IPS-18c (cell line): ENCODE data around the gene CD276.
"Not testable (repeated sequence)": the region's sequence is repeated elsewhere in the genome, so short reads cannot be mapped to it uniquely, and the experiment has no call there.

ENCODE experiments used
- H3K4me3 ChIP-seq: 2 replicates; pipeline ENCODE4 v1.7.0; 2013; ENCODE audit warnings: low read depth, mild to moderate bottlenecking, low read length, moderate library complexity; ENCODE audit not compliant: insufficient read depth
- H3K9me3 ChIP-seq: one replicate; pipeline ENCODE4 v1.6.1; 2013; ENCODE audit warnings: mild to moderate bottlenecking, low read length, moderate library complexity; ENCODE audit not compliant: control insufficient read depth, insufficient read depth

The CD276 gene

GRCh38 chr15:73723191-73723590 lies 39.0 kb downstream of the CD276 start:
- Histone ChIP-seq H3K9me3 (peaks cover 2% of the 10 kb centered on the region), H3K4me3 (no peak overlapping the region)

GRCh38 chr15:73724212-73724611 lies 40.0 kb downstream of the CD276 start:
- Histone ChIP-seq H3K9me3 (peaks cover 2% of the 10 kb centered on the region), H3K4me3 (no peak overlapping the region)

DNA sequence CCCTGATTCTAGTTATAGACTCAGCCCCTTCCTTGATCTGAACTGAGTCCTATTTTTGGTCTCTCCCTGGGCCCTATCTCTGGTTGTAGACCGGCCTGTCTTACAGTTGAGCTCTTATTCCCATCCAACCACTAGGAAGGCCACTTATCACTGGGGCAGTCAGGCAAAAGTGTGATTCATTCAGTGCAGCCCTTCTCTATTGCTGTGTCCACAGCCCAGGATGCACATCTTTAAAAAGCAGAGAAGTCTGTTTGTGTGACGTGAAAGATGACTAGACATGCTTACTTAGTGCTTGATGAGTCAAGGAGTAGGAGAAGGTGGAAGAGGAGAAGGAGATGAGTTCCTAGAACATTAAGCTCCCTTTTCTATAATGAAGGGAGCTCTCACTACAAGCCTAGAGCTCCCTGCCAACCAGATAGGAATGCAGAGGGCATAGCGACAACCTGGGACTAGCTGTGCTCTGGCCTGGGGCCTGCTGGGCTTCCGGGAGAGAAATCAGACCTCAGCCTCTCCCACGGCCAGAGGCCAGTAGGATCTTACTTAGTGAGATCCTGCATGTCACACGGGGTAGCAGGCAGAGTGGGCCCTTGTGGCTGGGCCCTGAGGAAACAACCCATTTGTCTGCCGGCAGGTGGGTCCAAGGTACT lies 43.3 kb downstream of the CD276 start:
- H3K9me3 ChIP-seq, result peaks cover 2% of the 10 kb centered on the region
- H3K4me3 ChIP-seq, result no peak overlapping the region

- not testable (repeated sequence) for H3K4me3 ChIP-seq, H3K9me3 ChIP-seq
Observed at GRCh38 chr15:73732051-73732450, 47.9 kb downstream of the CD276 start.

DNA sequence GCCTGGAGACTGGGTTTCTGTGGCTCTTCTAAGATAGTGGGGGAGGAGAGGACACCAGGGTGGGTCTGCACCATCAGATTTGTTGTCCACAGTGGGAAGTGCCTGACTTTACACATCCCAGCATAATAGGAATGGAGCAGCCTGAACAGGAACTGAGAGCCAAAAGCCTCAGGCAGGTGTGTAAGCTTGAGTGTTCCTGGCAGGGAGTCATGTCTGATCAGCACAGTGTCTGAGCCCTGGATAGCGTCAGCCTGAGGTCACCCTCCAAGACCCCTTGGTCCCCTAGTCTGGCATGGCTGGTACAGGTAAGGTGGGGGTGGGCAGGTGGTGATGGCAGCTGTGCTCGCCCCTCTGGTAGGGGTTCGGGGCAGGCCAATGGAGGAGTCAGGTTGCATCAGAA lies 48.7 kb downstream of the CD276 start:
- Histone ChIP-seq H3K9me3 (no peaks in the 10 kb centered on the region), H3K4me3 (no peak overlapping the region)

DNA sequence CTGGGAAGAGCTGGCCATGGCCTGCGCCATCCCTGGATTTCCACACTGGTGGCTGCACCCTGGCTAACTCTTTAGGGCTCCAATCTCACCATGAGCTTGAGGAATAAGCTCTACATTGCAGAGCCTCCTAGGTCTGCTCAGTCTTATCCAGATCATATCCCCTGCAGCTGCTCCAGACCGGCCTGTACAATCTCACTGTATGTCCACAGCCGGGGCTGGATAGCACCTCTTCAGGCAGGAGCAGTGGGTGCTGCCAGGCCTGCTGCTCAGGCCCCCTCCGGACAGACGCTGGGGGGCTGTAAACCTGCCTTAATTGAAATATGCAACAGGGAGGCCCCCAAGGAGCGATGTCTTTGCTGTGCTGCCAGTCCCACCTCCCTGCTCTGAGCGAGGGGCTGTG lies 53.4 kb downstream of the CD276 start:
- no peak overlapping the region for H3K4me3 ChIP-seq
- no peaks in the 10 kb centered on the region for H3K9me3 ChIP-seq

DNA sequence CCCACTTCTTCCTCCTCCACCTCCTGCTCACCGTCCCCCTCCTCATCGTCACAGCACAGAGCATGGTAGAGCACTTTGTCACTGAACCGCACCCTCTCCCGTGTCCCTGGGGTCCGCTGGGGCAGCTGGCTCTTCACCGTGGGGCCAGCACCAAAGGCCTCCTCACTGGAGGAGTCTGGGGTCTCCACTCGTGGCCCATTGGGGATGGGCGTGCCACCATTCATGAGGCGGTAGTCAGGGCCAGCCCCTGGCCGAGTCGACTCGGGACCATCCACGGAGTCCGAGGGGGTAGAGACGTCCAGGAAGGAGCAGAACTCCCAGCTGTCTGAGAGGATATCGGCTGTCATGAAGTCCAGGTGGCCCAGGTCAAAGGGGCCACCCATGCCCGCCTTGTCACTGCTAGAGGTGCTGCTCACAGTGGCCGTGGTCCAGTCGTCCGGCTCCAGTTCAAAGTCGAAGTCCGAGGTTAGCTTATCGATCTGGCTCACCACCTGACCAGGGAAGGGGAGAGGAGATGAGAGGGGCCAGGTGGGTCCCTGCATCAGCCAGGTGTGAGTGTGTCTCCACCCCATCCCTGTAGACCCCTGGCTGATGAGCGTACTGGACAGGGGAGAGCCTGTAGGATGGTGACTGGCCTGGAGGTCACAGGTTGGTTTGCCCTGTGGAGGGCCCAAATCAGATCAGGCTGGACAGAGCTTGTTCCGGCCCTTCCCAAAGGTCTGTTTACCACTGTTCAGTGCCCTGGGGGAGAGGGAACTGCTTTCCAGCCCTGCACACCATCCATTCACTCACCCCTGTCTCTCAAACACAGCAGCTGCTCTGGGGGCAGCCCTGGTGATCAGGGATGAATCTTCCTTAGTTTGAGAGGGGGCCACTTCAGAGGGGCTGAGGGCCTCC lies 56.2 kb downstream of the CD276 start:
- Histone ChIP-seq H3K9me3 (no peaks in the 10 kb centered on the region), H3K4me3 (no peak overlapping the region)

DNA sequence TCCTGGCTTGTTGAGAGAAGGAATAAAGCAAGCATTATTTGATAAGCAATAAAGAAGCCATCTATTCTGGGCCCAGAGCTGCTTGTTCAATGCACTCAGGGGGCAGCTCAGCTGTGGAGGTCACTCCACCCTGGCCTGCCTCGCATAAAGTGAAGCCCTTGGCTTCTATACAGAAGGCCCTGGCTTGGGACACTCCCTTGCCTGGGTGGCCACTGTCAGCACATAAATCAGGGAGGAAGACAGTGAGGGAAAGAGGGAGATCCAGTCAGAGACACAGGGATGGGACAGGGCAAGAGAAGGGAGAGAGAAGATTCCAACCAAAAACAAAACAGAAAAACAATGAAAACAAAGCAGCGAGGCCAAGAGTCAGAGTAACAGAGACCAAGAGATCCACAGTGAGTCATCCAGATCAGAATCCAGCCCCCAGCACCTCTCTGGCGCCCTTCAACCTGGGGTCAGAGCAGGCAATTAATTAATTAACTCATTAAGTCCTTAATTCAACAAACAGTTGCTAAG lies 57.2 kb downstream of the CD276 start:
- H3K4me3 ChIP-seq, result no peak overlapping the region

GRCh38 chr15:73744293-73744692 lies 60.1 kb downstream of the CD276 start:
- Histone ChIP-seq H3K4me3 (no peak overlapping the region), H3K9me3 (no peaks in the 10 kb centered on the region)

More for the DNA sequence above, 57.2 kb downstream of the CD276 start:
- H3K9me3 ChIP-seq, result no peaks in the 10 kb centered on the region

DNA sequence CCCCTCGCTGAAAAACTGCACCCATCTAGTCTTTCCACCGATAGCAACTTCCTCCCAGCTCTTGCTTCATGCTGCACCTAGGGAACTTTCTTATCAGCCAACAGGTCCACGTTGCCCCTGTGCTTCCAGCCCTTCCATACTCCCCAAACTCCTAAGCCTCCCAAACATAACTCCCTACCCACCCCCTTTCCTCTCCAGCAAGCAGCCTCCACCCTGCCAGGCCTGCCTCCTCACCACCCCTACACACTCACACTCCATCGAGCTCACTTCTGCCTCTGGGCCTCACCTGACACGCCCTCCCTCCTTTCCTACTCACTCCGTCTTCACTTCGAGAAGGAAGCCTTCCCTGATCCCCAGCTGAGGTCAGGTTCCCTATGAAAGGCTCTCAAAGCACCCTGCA lies 60.9 kb downstream of the CD276 start:
- Histone ChIP-seq H3K9me3 (no peaks in the 10 kb centered on the region), H3K4me3 (no peak overlapping the region)

DNA sequence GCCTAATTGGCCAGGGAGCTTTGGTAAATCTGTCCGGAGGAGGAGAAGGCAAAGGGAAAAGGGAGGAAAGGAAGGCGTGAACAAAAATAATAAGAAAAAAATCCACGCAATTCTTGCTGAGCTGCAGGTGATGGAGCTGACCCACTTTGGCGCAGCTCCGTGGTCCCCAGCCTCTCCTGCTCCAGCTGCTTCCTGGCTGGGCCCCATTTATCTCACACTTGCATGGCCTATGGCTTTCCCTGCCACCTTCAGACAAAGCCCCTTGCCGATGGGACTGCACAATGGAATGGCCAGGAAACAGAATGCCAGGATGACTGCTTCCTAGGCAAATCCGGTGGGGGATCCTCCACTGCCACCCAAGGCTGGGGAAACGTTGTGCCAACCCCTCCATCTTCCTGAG lies 62.1 kb downstream of the CD276 start:
- no peak overlapping the region for H3K4me3 ChIP-seq
- H3K9me3 ChIP-seq, result no peaks in the 10 kb centered on the region

- Histone ChIP-seq H3K9me3 (no peaks in the 10 kb centered on the region), H3K4me3 (no peak overlapping the region)
Observed at GRCh38 chr15:73746883-73747282, 62.7 kb downstream of the CD276 start.

DNA sequence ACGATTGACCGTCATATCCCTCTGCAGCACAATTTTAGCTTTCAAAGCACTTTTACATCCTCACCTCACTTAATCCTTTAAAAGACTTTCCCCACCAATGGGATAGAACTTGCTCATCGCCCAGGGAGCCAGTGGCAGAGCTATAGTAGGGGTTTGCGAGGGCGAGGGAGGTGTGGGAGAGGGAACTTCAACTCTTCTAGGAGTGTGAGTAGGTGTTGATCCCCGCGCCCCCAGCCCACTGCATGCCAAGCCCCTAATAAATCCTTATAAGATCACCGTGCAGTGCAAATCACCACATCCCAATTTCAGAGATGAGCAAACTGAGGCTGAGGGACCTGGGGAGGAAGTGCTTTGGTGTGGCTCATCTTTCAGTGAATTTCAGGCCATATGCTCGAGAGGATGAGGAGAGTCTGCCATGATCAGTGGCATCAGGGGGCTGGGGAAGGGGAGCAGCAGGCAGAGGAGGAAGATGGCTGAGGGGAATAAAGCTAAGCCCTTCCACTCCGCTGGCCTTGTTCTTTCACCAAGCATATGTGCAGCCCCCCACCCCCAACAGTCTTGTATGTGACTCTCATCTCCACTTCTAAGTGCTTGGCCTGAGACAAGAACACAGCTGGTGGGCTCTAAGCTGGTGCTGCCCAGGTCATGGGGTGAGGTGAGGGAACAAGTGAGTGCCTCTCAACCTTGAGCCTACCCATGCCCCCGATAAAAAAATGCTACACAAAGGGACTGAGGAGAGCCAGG lies 63.8 kb downstream of the CD276 start:
- no peaks in the 10 kb centered on the region for H3K9me3 ChIP-seq
- no peak overlapping the region for H3K4me3 ChIP-seq

GRCh38 chr15:73748730-73749129 lies 64.5 kb downstream of the CD276 start:
- Histone ChIP-seq H3K9me3 (no peaks in the 10 kb centered on the region), H3K4me3 (no peak overlapping the region)

- Histone ChIP-seq H3K9me3 (no peaks in the 10 kb centered on the region), H3K4me3 (no peak overlapping the region)
Observed at GRCh38 chr15:73749533-73749932, 65.3 kb downstream of the CD276 start.

DNA sequence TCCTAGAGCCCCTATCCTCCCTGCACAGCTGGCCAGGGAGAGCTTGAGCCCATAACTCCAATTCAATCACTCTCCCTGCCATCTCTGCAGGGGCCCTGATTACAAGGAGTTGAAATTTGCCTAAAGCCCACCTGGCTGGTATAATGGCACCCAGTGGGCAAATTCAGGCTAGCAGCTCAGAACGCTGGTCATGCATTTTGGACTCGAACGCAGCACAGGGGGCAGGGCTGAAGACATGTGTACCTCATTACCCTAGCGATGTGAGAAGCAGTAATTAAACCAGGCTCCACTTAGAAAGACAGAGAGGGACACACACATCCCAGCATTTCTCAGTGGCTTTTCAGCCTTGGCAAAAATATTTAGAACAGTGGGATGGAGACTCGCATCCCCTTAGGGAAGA lies 65.8 kb downstream of the CD276 start:
- no peaks in the 10 kb centered on the region for H3K9me3 ChIP-seq
- H3K4me3 ChIP-seq, result no peak overlapping the region

- H3K9me3 ChIP-seq, result no peaks in the 10 kb centered on the region
- H3K4me3 ChIP-seq, result no peak overlapping the region
Observed at GRCh38 chr15:73750438-73750837, 66.3 kb downstream of the CD276 start.

GRCh38 chr15:73750951-73751350 lies 66.8 kb downstream of the CD276 start:
- Histone ChIP-seq H3K9me3 (no peaks in the 10 kb centered on the region), H3K4me3 (peak overlapping the region; percentile 67; the same call in 1 of the 2 replicates)
